ENCODE results near the gene CACNA1G.

Gene CACNA1G

GRCh38 chr17:50672831-50673551, 112.5 kb downstream of the CACNA1G start:
- no peak for DNase-seq (ENCODE audit: low spot score)

GRCh38 chr17:50675190-50675589, 114.7 kb downstream of the CACNA1G start:
- no peak for DNase-seq (ENCODE audit: low spot score)

DNA sequence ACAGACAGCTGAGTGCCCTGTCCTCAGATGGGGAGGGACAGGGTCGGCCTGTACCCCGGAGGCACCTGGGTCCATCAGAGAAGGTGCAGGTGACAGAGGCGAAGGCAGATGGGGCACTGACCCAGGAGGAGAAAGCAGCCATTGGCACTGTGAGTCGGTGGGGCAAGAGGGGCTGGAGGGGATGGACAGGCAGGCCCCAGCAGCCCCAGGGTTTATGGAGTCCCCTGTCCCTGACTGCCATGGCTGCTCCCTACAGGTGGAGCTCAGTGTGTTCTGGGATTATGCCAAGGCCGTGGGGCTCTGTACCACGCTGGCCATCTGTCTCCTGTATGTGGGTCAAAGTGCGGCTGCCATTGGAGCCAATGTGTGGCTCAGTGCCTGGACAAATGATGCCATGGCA, 115.1 kb downstream of the CACNA1G start:
- DNase-seq (ENCODE audit: low spot score) = no peak

- no peak for DNase-seq (ENCODE audit: low spot score)
These were observed 115.8 kb downstream of the CACNA1G start for GRCh38 chr17:50676065-50676975.

All from HuH-7.5 (cell line).